K562 (cell line): ENCODE results near the gene PSD2. TPM values are rescaled to one million over a fixed set of nuclear protein-coding genes. Genes with fewer than 3 reads are reported as not detected.

ENCODE experiments used
- ATAC-seq: fragments of 200-7000 bp; cut with Tn5 transposase; 3 replicates; pipeline ENCODE4 v1.9.1; 2020; ENCODE audit warnings: moderate library complexity
- BruUV-seq: library from RNA; stranded (reverse); fragments of 400-500 nt; replicated peaks from 2 replicates; lab custom pipeline; 2021; lab: Mats Ljungman, UMichigan
- CTCF ChIA-PET: fragments of 300-600 bp; formaldehyde crosslinking; extraction: SDS; loops from one replicate; lab custom pipeline; 2021; ENCODE audit warnings: low intra/inter-chr PET ratio; lab: Yijun Ruan, JAX
- POLR2A ChIA-PET: fragments of 300-600, 350-650 bp; sonication (Branson Sonifier 250); formaldehyde crosslinking; extraction: SDS; loops from one replicate; lab custom pipeline; 2021; ENCODE audit warnings: antibody characterized with exemption, inconsistent platforms; lab: Yijun Ruan, JAX
- DNase-seq, 4 experiments: peaks; one replicate each; pipeline versions ENCODE4 v3.0.0 to v3.0.0-alpha.2; 2011 to 2018; ENCODE audit warnings: low spot score in 3 of 4, mixed read lengths in 3 of 4; ENCODE audit errors: extremely low read depth in 1 of 4
- FAIRE-seq: peaks from 2 replicates; lab custom pipeline; 2011; peaks lifted over from hg19 to GRCh38; lab: Jason Lieb, UNC
- H2AFZ ChIP-seq: 2 replicates; pipeline ENCODE4 v1.6.0; 2011; ENCODE audit warnings: low read depth, low read length, control low read depth, inconsistent platforms
- H3K27ac ChIP-seq: fragments of 200-600 bp; 3 replicates; pipeline ENCODE4 v1.8.0; 2011; ENCODE audit warnings: low read depth, mild to moderate bottlenecking, control low read depth, inconsistent platforms, low read length, moderate library complexity, mixed read lengths; ENCODE audit errors: extremely low read depth
- H3K27me3 ChIP-seq, 2 experiments: fragments of 300-600 bp in 1 of 2; 2 replicates in 1 of 2; 3 replicates in 1 of 2; pipeline versions ENCODE4 v1.6.0 to v1.8.0; 2011; ENCODE audit warnings: inconsistent platforms in 2 of 2, low read length in 2 of 2, mild to moderate bottlenecking in 1 of 2, mixed read lengths in 1 of 2, moderate library complexity in 1 of 2; ENCODE audit not compliant: control insufficient read depth in 2 of 2, insufficient read depth in 2 of 2
- H3K36me3 ChIP-seq: fragments of 300-600 bp; 3 replicates; pipeline ENCODE4 v1.8.0; 2011; ENCODE audit warnings: mild to moderate bottlenecking, low read length, inconsistent platforms; ENCODE audit not compliant: control insufficient read depth, insufficient read depth
- H3K4me1 ChIP-seq, 2 experiments: fragments of 200-600 bp in 1 of 2; replicated peaks in 1 of 2; 2 replicates in 1 of 2; 3 replicates in 1 of 2; pipeline versions ENCODE4 v1.5.1 to v1.8.0; 2011; ENCODE audit warnings: inconsistent platforms in 2 of 2, low read length in 2 of 2, mild to moderate bottlenecking in 1 of 2, mixed read lengths in 1 of 2, moderate library complexity in 1 of 2; ENCODE audit not compliant: control insufficient read depth in 2 of 2, insufficient read depth in 2 of 2
- H3K4me2 ChIP-seq: 2 replicates; pipeline ENCODE4 v1.6.1; 2011; ENCODE audit warnings: low read length, control low read depth, inconsistent platforms, mixed read lengths; ENCODE audit not compliant: insufficient read depth
- H3K4me3 ChIP-seq: fragments of 200-600 bp; sonication (generic), shearing (Covaris generic); 2 replicates; pipeline ENCODE4 v1.5.1; 2016; ENCODE audit warnings: control low read depth, inconsistent platforms
- H3K79me2 ChIP-seq: fragments of 200-600 bp; 3 replicates; pipeline ENCODE4 v1.8.0; 2011; ENCODE audit warnings: low read length, inconsistent platforms; ENCODE audit not compliant: control insufficient read depth, insufficient read depth
- H3K9ac ChIP-seq, 2 experiments: 2 replicates each; pipeline versions ENCODE4 v1.6.0 to v1.6.1; 2011; ENCODE audit warnings: low read depth in 2 of 2, low read length in 2 of 2, control low read depth in 1 of 2, inconsistent platforms in 1 of 2, mild to moderate bottlenecking in 1 of 2, mixed read lengths in 1 of 2; ENCODE audit not compliant: insufficient read depth in 1 of 2
- H3K9me1 ChIP-seq: one replicate; pipeline ENCODE4 v1.6.0; 2011; ENCODE audit warnings: inconsistent platforms, mild to moderate bottlenecking, low read length, moderate library complexity; ENCODE audit not compliant: control insufficient read depth, insufficient read depth
- H3K9me3 ChIP-seq: replicated peaks from 2 replicates; pipeline ENCODE4 v1.5.1; 2011; ENCODE audit warnings: low read depth, low read length, inconsistent platforms; ENCODE audit not compliant: control insufficient read depth, insufficient read depth
- H4K20me1 ChIP-seq: replicated peaks from 2 replicates; pipeline ENCODE4 v1.6.1; 2011; ENCODE audit warnings: low read length, inconsistent platforms, mixed read lengths; ENCODE audit not compliant: control insufficient read depth, insufficient read depth
- KHSRP ChIP-seq: fragments of 450-650 bp; IDR thresholded peaks from 2 replicates; pipeline ENCODE4 v1.6.1; 2017
- MCM3 ChIP-seq: fragments of 450-650 bp; IDR thresholded peaks from 2 replicates; pipeline ENCODE4 v1.6.1; 2016
- MNT ChIP-seq, 2 experiments: fragments of 450-650 bp; conservative IDR thresholded peaks; 2 replicates each; pipeline ENCODE4 v1.6.1; 2017; ENCODE audit warnings: mild to moderate bottlenecking in 2 of 2, moderate library complexity in 2 of 2
- ZBTB12 ChIP-seq: fragments of 250-450 bp; sonication (Bioruptor Pico); IDR thresholded peaks from 2 replicates; pipeline ENCODE4 v1.4.0; 2020
- ZBTB7A ChIP-seq: IDR thresholded peaks from 2 replicates; pipeline ENCODE4 v1.6.1; 2011; ENCODE audit warnings: low read depth, mild to moderate bottlenecking, low read length, moderate library complexity, borderline replicate concordance; ENCODE audit not compliant: control insufficient read depth
- ZNF717 ChIP-seq: fragments of 250-450 bp; sonication (Bioruptor Pico); IDR thresholded peaks from 2 replicates; pipeline ENCODE4 v1.5.0; 2021
- in situ Hi-C: fragments of 300-500 bp; cut with MboI; formaldehyde crosslinking; loops from 4 replicates; pipeline ENCODE4 v1.15.0; 2018; ENCODE audit warnings: inconsistent platforms, mixed read lengths
- intact Hi-C: fragments of 100-400 bp; cut with micrococcal nuclease; formaldehyde crosslinking; loops from 2 replicates; pipeline ENCODE4 v1.14.2; 2022
- polyA plus RNA-seq, 8 experiments: library from polyadenylated mRNA; depleted of rRNA in 4 of 8; stranded (reverse) in 5 of 8; unstranded in 3 of 8; fragments of >200 nt; fragmentation: Nextera tagmentation in 2 of 8; fragmentation: Illumina TruSeq in 1 of 8; extraction: Ambion mirVana in 2 of 8; extraction: Trizol in 1 of 8; gene quantifications; 2 replicates each; pipeline versions ENCODE4 v1.2.1 to v1.2.3, GENCODE V29; 2011 to 2014; ENCODE audit warnings: inconsistent platforms in 1 of 8, missing spikeins in 1 of 8
- total RNA-seq, 7 experiments: library from RNA; depleted of rRNA in 6 of 7; stranded (reverse); fragments of >200 nt in 6 of 7; fragmentation: Illumina TruSeq in 2 of 7; extraction: Trizol in 2 of 7; gene quantifications; 2 replicates each; pipeline versions ENCODE4 v1.2.1 to v1.2.3, GENCODE V29; 2011 to 2021; ENCODE audit warnings: low replicate concordance in 1 of 7

Gene PSD2
- total and polyA plus RNA-seq, 9 of the 15 experiments (the other 6 are each of a cell fraction or from before 2014, with no cell fraction given), result 0.01 to 0.09 (median 0.04) TPM; not detected in 4

- DNase-seq, result no peak
- POLR2A ChIA-PET, result no interaction called here
- 0 out of 2 replicates have a peak, but pooled peaks cover under 1% of the 10 kb centered on the region for H4K20me1 ChIP-seq
- in situ Hi-C loops, result no loop called here
- no peaks in the 10 kb centered on the region for H3K36me3 ChIP-seq
- H3K79me2 ChIP-seq, result no peaks in the 10 kb centered on the region
- H3K9ac ChIP-seq, result no peak overlapping the region
- H3K27me3 ChIP-seq, result peaks cover 3 to 17% of the 10 kb centered on the region in 2 experiments; a peak in 3 of 5 replicates
- no peak overlapping the region for H3K4me2 ChIP-seq
- H2AFZ ChIP-seq, result no peak overlapping the region
- no peaks in the 10 kb centered on the region for H3K9me1 ChIP-seq
- FAIRE-seq, result no peak
- intact Hi-C loops, result no loop called here
- CTCF ChIA-PET, result interaction anchor here (1.0 kb wide), 1 partner anchor 101 kb away, joined by 4 read pairs; no protein-coding TSS in a partner anchor
- TF ChIP-seq MNT (conservative IDR thresholded peaks at IDR 0.05) (no peak), KHSRP (no peak), ZBTB12 (CRISPR knock-in tag) (no peak), ZBTB7A (no peak), MCM3 (peak; percentile 51; the same call in 1 of the 2 replicates), ZNF717 (CRISPR knock-in tag) (no peak)
- no peaks in the 10 kb centered on the region for H3K9me3 ChIP-seq
- no peak for ATAC-seq
- H3K4me3 ChIP-seq, result no peak overlapping the region
- no TSS peak for BruUV-seq
- no peaks in the 10 kb centered on the region for H3K4me1 ChIP-seq
- H3K27ac ChIP-seq, result no peak overlapping the region
Measured at GRCh38 chr5:139867581-139867980, 72.0 kb downstream of the PSD2 start.
